HG03280 (cell line): ENCODE data around the gene PTPRO.

Experiments used
- ATAC-seq: cut with Tn5 transposase; IDR thresholded peaks from one replicate; pipeline ENCODE4 v1.9.1; 2021; ENCODE audit warnings: mild to moderate bottlenecking, moderate library complexity; ENCODE audit not compliant: unreplicated experiment

Gene PTPRO

DNA sequence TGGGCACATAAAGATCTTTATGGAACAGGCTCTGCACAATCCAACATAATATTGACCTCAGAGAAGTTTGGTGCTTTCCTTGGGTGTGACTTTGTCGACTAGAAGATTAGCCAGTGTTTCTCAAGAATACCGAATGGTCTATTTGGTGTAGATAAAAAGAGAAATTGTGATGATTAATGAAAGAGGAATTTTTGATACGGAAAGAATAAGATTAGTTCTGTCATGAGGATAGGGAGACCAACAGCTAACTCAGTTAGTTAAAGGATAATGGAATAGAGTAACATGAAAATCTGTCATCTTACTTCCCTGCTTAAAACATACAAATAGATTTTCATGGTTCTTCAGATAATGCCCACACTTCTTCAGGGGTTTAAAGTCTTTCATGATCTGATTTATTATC is 24.2 kb downstream of the PTPRO start:
- no peak for ATAC-seq

DNA sequence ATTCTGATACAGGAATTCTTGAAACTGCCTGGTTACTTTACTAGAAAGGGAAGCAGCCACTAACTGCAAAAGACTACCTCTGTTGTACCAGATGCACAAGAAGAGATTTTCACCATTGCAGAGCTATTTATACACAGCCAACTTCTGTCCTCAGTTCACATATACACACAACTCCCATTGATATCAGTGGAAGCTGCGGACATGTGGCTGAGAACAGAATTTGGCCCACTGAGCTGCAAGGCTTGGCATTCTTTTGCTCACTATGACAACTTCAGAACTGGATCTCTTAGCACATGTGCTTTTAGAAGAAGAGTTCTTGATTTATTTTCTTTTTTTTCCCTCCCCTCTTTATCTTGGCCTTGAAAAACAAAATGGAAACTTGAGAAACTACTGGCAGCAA is 28.3 kb downstream of the PTPRO start:
- no peak for ATAC-seq

- ATAC-seq = no peak
Observed at GRCh38 chr12:15355766-15356165, 33.5 kb downstream of the PTPRO start.

DNA sequence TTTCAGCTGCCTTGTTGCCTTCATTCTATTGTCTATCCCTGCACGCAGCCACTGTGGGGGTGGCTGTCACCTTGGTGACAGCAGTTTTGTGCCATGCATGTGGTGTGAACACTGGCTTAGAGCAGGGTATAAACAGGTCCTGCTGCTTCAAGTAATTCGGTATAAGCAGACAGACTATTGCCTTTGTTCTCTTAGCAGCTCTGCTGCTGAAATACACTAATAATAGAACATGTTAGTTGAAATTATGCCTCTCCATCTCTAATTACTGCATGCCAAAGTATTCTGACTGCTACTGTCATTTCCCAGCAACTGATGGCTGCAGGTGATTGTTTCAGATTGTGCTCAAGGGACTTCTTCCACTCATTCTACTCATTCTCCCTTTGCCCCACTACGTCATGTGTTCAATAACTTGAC is 34.6 kb downstream of the PTPRO start:
- no peak for ATAC-seq

DNA sequence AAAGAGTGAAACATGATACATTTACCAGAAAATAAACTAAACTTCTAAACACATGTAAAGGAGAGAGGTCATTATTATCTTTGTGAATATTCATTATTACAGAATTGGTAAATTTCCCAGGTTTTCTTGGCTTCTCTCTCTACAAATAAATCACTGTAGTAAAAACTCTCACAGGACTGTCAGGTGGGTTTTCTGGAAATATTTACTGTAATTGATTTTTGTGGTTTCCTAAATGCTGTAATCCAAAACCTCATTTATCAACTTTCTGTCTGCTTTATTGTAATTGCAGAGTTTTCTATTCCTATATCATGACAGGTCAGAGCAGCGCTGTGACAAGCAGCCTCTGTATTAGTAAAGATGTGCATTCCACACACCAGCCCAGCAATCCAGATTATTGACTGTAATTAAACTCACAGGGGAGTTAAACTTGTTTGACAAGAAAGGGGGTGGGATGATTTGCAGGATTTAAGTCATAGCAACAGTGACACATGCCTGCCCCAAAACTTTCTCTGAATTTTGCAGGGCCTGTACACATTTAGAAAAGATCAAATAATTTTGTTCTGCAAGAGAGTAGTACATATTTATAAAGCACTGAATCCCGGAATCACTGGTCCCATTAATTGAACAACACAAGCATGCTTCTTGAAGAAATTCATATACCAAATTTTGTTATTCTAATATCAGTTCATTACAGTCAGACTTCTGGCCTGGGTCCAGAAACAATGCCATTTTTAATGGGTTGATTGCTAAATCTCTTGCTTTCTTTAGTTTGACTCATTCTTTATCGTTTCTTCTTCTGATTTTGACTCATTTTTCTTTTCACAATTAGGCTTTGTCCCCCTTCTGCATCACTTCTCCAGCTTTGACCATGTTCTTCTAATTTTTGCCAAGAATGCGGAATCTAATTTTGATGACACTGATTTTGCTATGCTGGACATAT is 42.2 kb downstream of the PTPRO start:
- ATAC-seq = no peak

DNA sequence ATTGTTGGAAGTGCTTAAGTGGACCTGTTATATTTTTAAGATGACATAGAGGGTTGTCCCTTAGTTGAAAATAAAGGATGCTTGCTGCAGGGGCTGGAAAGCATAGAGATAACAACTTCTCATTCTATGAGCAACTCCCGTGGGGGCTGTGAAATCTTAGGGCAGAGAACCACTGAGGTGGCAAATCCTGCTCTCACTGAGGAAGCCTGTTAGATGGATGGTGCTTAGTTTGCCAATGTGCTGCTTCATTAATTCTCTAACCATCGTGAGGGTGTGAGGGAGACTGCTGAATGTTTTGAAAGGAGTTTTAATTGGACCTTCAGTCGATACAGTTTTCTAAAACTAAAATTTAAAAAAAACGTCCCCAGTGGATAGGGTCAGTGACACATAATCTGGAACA is 46.5 kb downstream of the PTPRO start:
- ATAC-seq = no peak

- no peak for ATAC-seq
Observed at GRCh38 chr12:15372352-15372751, 50.0 kb downstream of the PTPRO start.

- no peak for ATAC-seq
Observed at GRCh38 chr12:15387772-15388171, 65.5 kb downstream of the PTPRO start.

- no peak for ATAC-seq
Observed at GRCh38 chr12:15389561-15389960, 67.3 kb downstream of the PTPRO start.

- ATAC-seq = no peak
Observed at GRCh38 chr12:15393037-15393436, 70.7 kb downstream of the PTPRO start.

GRCh38 chr12:15393995-15394394 is 71.7 kb downstream of the PTPRO start:
- no peak for ATAC-seq

DNA sequence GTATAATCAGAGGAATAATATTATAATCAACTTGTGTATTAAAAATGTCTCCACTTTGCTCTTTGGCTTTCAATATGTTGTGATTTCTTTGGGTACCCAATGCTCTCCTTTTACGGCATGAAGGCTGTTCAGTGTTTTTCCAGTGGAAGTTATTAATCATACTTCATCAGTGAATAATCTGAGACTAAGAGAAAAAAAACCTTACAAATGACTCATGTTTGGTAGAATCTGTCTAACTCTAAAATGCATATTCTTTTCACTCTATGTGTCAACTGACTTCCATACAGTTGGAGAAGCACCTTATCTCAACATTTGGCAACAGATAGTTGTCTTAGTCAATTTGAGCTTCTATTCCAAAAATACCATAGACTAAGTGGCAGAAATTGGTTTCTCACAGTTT is 82.2 kb downstream of the PTPRO start:
- ATAC-seq = no peak

GRCh38 chr12:15405606-15406005 is 83.3 kb downstream of the PTPRO start:
- ATAC-seq = no peak

DNA sequence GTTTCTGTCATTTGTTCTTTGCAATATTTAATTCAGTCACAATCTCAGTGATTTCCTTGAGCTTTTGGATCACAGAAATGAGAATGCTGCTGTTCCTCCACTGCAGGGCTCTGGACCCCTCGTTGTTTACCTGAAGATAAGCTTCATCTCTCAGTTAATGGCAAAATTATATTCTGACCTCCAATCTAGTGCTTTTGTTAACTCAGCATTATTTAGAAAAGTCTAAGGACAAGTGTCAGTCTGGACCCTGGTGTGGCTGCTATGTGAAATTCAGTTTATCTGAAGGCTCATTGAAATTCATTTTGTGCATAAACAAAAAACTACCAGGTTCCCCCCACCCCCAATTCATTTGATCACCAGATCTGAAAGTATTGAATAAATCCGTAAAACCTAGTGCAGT is 84.7 kb downstream of the PTPRO start:
- ATAC-seq = no peak

DNA sequence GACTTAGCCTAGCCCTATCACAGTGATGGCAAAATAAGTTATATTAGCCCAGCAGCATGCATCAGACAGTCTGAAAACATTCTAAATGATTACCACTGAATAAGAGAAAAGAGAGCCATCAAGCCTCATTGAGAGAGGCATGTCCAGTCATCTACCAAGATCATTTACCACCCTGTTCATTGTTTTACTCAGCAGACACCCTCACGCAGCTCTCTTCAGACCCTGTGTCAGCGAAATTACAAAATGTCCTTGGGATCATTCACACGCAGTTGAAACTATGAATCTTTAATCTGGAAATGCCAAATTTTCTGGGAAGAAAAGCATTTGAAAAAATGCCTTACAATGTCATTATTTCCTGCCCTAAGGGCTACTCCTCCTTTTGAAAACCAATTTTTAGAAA is 89.5 kb downstream of the PTPRO start:
- ATAC-seq = no peak

- ATAC-seq = no peak
Observed at GRCh38 chr12:15417691-15418090, 95.4 kb downstream of the PTPRO start.

DNA sequence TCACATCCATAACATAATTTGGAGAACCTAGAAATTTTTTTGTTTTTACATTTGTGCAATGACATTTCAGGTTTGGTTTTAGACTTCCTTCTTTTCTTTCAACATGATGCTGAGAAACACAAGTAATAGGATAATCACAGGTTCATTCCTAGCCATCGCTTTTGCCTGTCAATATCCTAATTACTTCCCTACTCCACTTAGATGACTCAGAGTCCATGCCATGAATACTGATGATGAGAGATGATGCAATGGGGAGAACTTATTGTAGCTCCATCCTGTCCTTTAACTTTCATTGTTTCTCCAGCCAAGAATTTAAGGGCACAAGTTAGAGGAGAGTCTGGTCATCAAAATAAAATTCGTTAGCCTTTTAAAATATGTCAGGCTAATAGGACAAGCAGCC is 101.3 kb downstream of the PTPRO start:
- no peak for ATAC-seq

- ATAC-seq = no peak
Observed at GRCh38 chr12:15427913-15428312, 105.6 kb downstream of the PTPRO start.

GRCh38 chr12:15428632-15429031 is 106.3 kb downstream of the PTPRO start:
- ATAC-seq = no peak

GRCh38 chr12:15429262-15429661 is 107.0 kb downstream of the PTPRO start:
- ATAC-seq = no peak

DNA sequence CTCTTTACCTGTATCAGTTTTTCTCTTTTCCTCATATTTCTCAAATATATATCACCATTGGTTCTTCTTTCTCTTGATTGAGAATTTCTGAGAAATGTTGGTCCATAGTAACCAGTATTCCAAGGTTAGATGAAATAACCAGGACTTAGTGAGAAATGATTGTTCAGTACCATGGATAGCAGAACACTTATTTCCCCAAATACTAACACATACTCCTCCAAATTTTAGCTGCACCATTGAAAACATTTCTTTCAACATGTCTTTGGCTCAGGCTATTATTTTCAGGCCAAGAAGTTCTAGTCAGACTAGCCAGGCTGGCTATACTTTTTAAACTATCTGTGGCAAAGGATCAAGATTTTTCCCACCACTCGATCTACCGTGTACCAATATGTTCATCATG is 113.3 kb downstream of the PTPRO start:
- ATAC-seq = no peak

- no peak for ATAC-seq
Observed at GRCh38 chr12:15439459-15439858, 117.2 kb downstream of the PTPRO start.

GRCh38 chr12:15443050-15443449 is 120.7 kb downstream of the PTPRO start:
- no peak for ATAC-seq
